Measurements from ENCODE around the gene SMOC2.
"Not testable (repeated sequence)": the region's sequence is repeated elsewhere in the genome, so short reads cannot be mapped to it uniquely, and the experiment has no call there.

SMOC2 gene

GRCh38 chr6:168694797-168695196 is 253.8 kb downstream of the SMOC2 start:
- not testable (repeated sequence) for DNase-seq

GRCh38 chr6:168695701-168696100 is 254.7 kb downstream of the SMOC2 start:
- DNase-seq = no peak

- DNase-seq = no peak
Measured at GRCh38 chr6:168698923-168699322, 257.9 kb downstream of the SMOC2 start.

GRCh38 chr6:168699631-168700295 is 258.8 kb downstream of the SMOC2 start:
- DNase-seq = no peak

- DNase-seq = no peak
Measured at GRCh38 chr6:168700880-168701279, 259.9 kb downstream of the SMOC2 start.

GRCh38 chr6:168703990-168704389 is 263.0 kb downstream of the SMOC2 start:
- DNase-seq = no peak

- no peak for DNase-seq
Measured at GRCh38 chr6:168704678-168705077, 263.7 kb downstream of the SMOC2 start.

GRCh38 chr6:168705271-168705670 is 264.3 kb downstream of the SMOC2 start:
- DNase-seq = not testable (repeated sequence)

- no peak for DNase-seq
Measured at GRCh38 chr6:168706471-168707177, 265.6 kb downstream of the SMOC2 start.

GRCh38 chr6:168708526-168708925 is 267.5 kb downstream of the SMOC2 start:
- no peak for DNase-seq

GRCh38 chr6:168708984-168709383 is 268.0 kb downstream of the SMOC2 start:
- DNase-seq = no peak

- no peak for DNase-seq
Measured at GRCh38 chr6:168709390-168709789, 268.4 kb downstream of the SMOC2 start.

- DNase-seq = no peak
Measured at GRCh38 chr6:168709991-168710390, 269.0 kb downstream of the SMOC2 start.

- DNase-seq = no peak
Measured at GRCh38 chr6:168711049-168711640, 270.2 kb downstream of the SMOC2 start.

GRCh38 chr6:168711666-168712300 is 270.8 kb downstream of the SMOC2 start:
- DNase-seq = no peak

GRCh38 chr6:168712993-168713392 is 272.0 kb downstream of the SMOC2 start:
- DNase-seq = no peak

- DNase-seq = no peak
Measured at GRCh38 chr6:168713839-168714238, 272.9 kb downstream of the SMOC2 start.

- DNase-seq = no peak
Measured at GRCh38 chr6:168714547-168715260, 273.7 kb downstream of the SMOC2 start.

- DNase-seq = no peak
Measured at GRCh38 chr6:168715643-168716481, 274.9 kb downstream of the SMOC2 start.

- DNase-seq = no peak
Measured at GRCh38 chr6:168716581-168716980, 275.6 kb downstream of the SMOC2 start.

- no peak for DNase-seq
Measured at GRCh38 chr6:168717491-168717890, 276.5 kb downstream of the SMOC2 start.
